Measurements from ENCODE around the gene PLEKHA6.

- TF ChIP-seq CTCF (IDR thresholded peaks at IDR 0.05), result no peak
- no peak for TF ChIP-seq POLR2A (IDR thresholded peaks at IDR 0.05)
Measured at GRCh38 chr1:204246876-204247275, 112.9 kb downstream of the PLEKHA6 start.
